IMR-90 (cell line): Measurements from ENCODE around the gene TRPM8.

Source experiments
- MAFK ChIP-seq: IDR thresholded peaks from 2 replicates; pipeline ENCODE4 v1.6.1; 2012; ENCODE audit warnings: low read depth, low read length, improper control_type of control experiment
- POLR2A ChIP-seq: IDR thresholded peaks from 2 replicates; pipeline ENCODE4 v1.6.1; 2012; ENCODE audit warnings: mild to moderate bottlenecking, low read depth, low read length
- RAD21 ChIP-seq: IDR thresholded peaks from 2 replicates; pipeline ENCODE4 v1.6.1; 2012; ENCODE audit warnings: low read length, improper control_type of control experiment
- RCOR1 ChIP-seq: IDR thresholded peaks from 2 replicates; pipeline ENCODE4 v1.6.1; 2012; ENCODE audit warnings: mild to moderate bottlenecking, low read length, improper control_type of control experiment; ENCODE audit not compliant: insufficient replicate concordance
- TF ChIP-seq, protein P1 (sequence below): conservative IDR thresholded peaks from 2 replicates; pipeline ENCODE4 v1.5.1; 2012; ENCODE audit warnings: mild to moderate bottlenecking, low read depth, low read length, improper control_type of control experiment
- TF ChIP-seq, protein P2 (sequence below): fragments of 150-350 bp; IDR thresholded peaks from 2 replicates; pipeline ENCODE4 v1.6.1; 2016; ENCODE audit warnings: low read depth, mild to moderate bottlenecking, low read length, moderate library complexity, borderline replicate concordance

DNA sequence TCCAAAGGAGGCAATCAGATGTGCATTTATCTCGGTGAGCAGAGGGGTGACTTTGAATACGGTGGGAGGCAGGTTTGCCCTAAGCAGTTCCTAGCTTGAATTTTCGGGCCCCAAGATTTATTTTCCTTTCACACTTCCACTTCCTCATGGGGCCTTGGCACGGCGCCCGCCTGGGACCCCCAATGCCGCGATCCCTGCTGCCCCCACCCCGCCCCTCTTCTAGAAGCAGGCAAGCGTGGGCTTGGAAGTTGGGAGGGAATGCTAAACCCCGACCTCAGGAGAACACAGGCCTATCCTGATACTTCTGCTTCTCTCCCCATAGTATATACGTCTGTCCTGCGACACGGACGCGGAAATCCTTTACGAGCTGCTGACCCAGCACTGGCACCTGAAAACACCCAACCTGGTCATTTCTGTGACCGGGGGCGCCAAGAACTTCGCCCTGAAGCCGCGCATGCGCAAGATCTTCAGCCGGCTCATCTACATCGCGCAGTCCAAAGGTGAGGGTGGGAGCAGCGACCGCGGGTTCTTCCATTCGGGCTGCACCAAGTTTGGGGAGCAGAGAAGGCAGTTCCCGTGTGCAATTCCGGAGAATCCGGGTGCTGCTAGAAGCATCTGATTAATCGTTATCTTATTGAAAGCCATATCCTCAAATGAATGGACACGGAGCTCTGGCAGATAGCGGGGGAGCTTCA lies 21.6 kb downstream of the TRPM8 start:
- TF ChIP-seq, protein P1, sequence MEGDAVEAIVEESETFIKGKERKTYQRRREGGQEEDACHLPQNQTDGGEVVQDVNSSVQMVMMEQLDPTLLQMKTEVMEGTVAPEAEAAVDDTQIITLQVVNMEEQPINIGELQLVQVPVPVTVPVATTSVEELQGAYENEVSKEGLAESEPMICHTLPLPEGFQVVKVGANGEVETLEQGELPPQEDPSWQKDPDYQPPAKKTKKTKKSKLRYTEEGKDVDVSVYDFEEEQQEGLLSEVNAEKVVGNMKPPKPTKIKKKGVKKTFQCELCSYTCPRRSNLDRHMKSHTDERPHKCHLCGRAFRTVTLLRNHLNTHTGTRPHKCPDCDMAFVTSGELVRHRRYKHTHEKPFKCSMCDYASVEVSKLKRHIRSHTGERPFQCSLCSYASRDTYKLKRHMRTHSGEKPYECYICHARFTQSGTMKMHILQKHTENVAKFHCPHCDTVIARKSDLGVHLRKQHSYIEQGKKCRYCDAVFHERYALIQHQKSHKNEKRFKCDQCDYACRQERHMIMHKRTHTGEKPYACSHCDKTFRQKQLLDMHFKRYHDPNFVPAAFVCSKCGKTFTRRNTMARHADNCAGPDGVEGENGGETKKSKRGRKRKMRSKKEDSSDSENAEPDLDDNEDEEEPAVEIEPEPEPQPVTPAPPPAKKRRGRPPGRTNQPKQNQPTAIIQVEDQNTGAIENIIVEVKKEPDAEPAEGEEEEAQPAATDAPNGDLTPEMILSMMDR = no peak
- no peak for TF ChIP-seq RCOR1
- no peak for TF ChIP-seq POLR2A
- TF ChIP-seq MAFK = no peak
- TF ChIP-seq RAD21 = no peak
- TF ChIP-seq, protein P2, sequence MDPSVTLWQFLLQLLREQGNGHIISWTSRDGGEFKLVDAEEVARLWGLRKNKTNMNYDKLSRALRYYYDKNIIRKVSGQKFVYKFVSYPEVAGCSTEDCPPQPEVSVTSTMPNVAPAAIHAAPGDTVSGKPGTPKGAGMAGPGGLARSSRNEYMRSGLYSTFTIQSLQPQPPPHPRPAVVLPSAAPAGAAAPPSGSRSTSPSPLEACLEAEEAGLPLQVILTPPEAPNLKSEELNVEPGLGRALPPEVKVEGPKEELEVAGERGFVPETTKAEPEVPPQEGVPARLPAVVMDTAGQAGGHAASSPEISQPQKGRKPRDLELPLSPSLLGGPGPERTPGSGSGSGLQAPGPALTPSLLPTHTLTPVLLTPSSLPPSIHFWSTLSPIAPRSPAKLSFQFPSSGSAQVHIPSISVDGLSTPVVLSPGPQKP = no peak
